K562 (cell line): ENCODE results near the gene PDGFC. TPM values are rescaled to one million over a fixed set of nuclear protein-coding genes. Genes with fewer than 3 reads are reported as not detected.

ENCODE experiments used
- ATAC-seq: fragments of 200-7000 bp; cut with Tn5 transposase; 3 replicates; pipeline ENCODE4 v1.9.1; 2020; ENCODE audit warnings: moderate library complexity
- BruUV-seq: library from RNA; stranded (reverse); fragments of 400-500 nt; replicated peaks from 2 replicates; lab custom pipeline; 2021; lab: Mats Ljungman, UMichigan
- CTCF ChIA-PET: fragments of 300-600 bp; formaldehyde crosslinking; extraction: SDS; loops from one replicate; lab custom pipeline; 2021; ENCODE audit warnings: low intra/inter-chr PET ratio; lab: Yijun Ruan, JAX
- POLR2A ChIA-PET: fragments of 300-600, 350-650 bp; sonication (Branson Sonifier 250); formaldehyde crosslinking; extraction: SDS; loops from one replicate; lab custom pipeline; 2021; ENCODE audit warnings: antibody characterized with exemption, inconsistent platforms; lab: Yijun Ruan, JAX
- DNase-seq, 4 experiments: peaks; one replicate each; pipeline versions ENCODE4 v3.0.0 to v3.0.0-alpha.2; 2011 to 2018; ENCODE audit warnings: low spot score in 3 of 4, mixed read lengths in 3 of 4; ENCODE audit errors: extremely low read depth in 1 of 4
- FAIRE-seq: peaks from 2 replicates; lab custom pipeline; 2011; peaks lifted over from hg19 to GRCh38; lab: Jason Lieb, UNC
- H2AFZ ChIP-seq: 2 replicates; pipeline ENCODE4 v1.6.0; 2011; ENCODE audit warnings: low read depth, low read length, control low read depth, inconsistent platforms
- H3K27ac ChIP-seq: fragments of 200-600 bp; 3 replicates; pipeline ENCODE4 v1.8.0; 2011; ENCODE audit warnings: low read depth, mild to moderate bottlenecking, control low read depth, inconsistent platforms, low read length, moderate library complexity, mixed read lengths; ENCODE audit errors: extremely low read depth
- H3K27me3 ChIP-seq, 2 experiments: fragments of 300-600 bp in 1 of 2; 2 replicates in 1 of 2; 3 replicates in 1 of 2; pipeline versions ENCODE4 v1.6.0 to v1.8.0; 2011; ENCODE audit warnings: inconsistent platforms in 2 of 2, low read length in 2 of 2, mild to moderate bottlenecking in 1 of 2, mixed read lengths in 1 of 2, moderate library complexity in 1 of 2; ENCODE audit not compliant: control insufficient read depth in 2 of 2, insufficient read depth in 2 of 2
- H3K36me3 ChIP-seq: fragments of 300-600 bp; 3 replicates; pipeline ENCODE4 v1.8.0; 2011; ENCODE audit warnings: mild to moderate bottlenecking, low read length, inconsistent platforms; ENCODE audit not compliant: control insufficient read depth, insufficient read depth
- H3K4me1 ChIP-seq, 2 experiments: fragments of 200-600 bp in 1 of 2; replicated peaks in 1 of 2; 2 replicates in 1 of 2; 3 replicates in 1 of 2; pipeline versions ENCODE4 v1.5.1 to v1.8.0; 2011; ENCODE audit warnings: inconsistent platforms in 2 of 2, low read length in 2 of 2, mild to moderate bottlenecking in 1 of 2, mixed read lengths in 1 of 2, moderate library complexity in 1 of 2; ENCODE audit not compliant: control insufficient read depth in 2 of 2, insufficient read depth in 2 of 2
- H3K4me2 ChIP-seq: 2 replicates; pipeline ENCODE4 v1.6.1; 2011; ENCODE audit warnings: low read length, control low read depth, inconsistent platforms, mixed read lengths; ENCODE audit not compliant: insufficient read depth
- H3K4me3 ChIP-seq: fragments of 200-600 bp; sonication (generic), shearing (Covaris generic); 2 replicates; pipeline ENCODE4 v1.5.1; 2016; ENCODE audit warnings: control low read depth, inconsistent platforms
- H3K79me2 ChIP-seq: fragments of 200-600 bp; 3 replicates; pipeline ENCODE4 v1.8.0; 2011; ENCODE audit warnings: low read length, inconsistent platforms; ENCODE audit not compliant: control insufficient read depth, insufficient read depth
- H3K9ac ChIP-seq, 2 experiments: 2 replicates each; pipeline versions ENCODE4 v1.6.0 to v1.6.1; 2011; ENCODE audit warnings: low read depth in 2 of 2, low read length in 2 of 2, control low read depth in 1 of 2, inconsistent platforms in 1 of 2, mild to moderate bottlenecking in 1 of 2, mixed read lengths in 1 of 2; ENCODE audit not compliant: insufficient read depth in 1 of 2
- H3K9me1 ChIP-seq: one replicate; pipeline ENCODE4 v1.6.0; 2011; ENCODE audit warnings: inconsistent platforms, mild to moderate bottlenecking, low read length, moderate library complexity; ENCODE audit not compliant: control insufficient read depth, insufficient read depth
- H3K9me3 ChIP-seq: replicated peaks from 2 replicates; pipeline ENCODE4 v1.5.1; 2011; ENCODE audit warnings: low read depth, low read length, inconsistent platforms; ENCODE audit not compliant: control insufficient read depth, insufficient read depth
- H4K20me1 ChIP-seq: replicated peaks from 2 replicates; pipeline ENCODE4 v1.6.1; 2011; ENCODE audit warnings: low read length, inconsistent platforms, mixed read lengths; ENCODE audit not compliant: control insufficient read depth, insufficient read depth
- ARID1B ChIP-seq: fragments of 450-650 bp; IDR thresholded peaks from 2 replicates; pipeline ENCODE4 v1.6.1; 2016; ENCODE audit warnings: antibody characterized with exemption, mild to moderate bottlenecking, inconsistent platforms
- ERF ChIP-seq: fragments of 450-650 bp; formaldehyde crosslinking; IDR thresholded peaks from 2 replicates; pipeline ENCODE4 v1.4.0; 2020; ENCODE audit warnings: mild to moderate bottlenecking, mixed read lengths
- GABPA ChIP-seq: fragments of 200-800 bp; sonication (Bioruptor generic); conservative IDR thresholded peaks from 2 replicates; pipeline ENCODE4 v1.6.1; 2016; ENCODE audit warnings: low read depth, missing genetic modification characterization, missing compliant biosample characterization
- GTF2E2 ChIP-seq: fragments of 200-800 bp; sonication (Bioruptor generic); IDR thresholded peaks from 2 replicates; pipeline ENCODE4 v1.6.1; 2016; ENCODE audit warnings: missing genetic modification characterization, missing compliant biosample characterization
- HINFP ChIP-seq: fragments of 450-650 bp; conservative IDR thresholded peaks from 2 replicates; pipeline ENCODE4 v1.6.1; 2016; ENCODE audit warnings: missing genetic modification characterization, low read depth, mild to moderate bottlenecking, control low read depth, missing compliant biosample characterization
- HNRNPH1 ChIP-seq: fragments of 200-400 bp; formaldehyde crosslinking; optimal IDR thresholded peaks from 2 replicates; pipeline ENCODE3; 2017; ENCODE audit warnings: low read depth, mild to moderate bottlenecking, low read length, moderate library complexity
- ILK ChIP-seq: fragments of 450-650 bp; IDR thresholded peaks from 2 replicates; pipeline ENCODE4 v1.6.1; 2016; ENCODE audit warnings: missing genetic modification characterization, low read depth, mild to moderate bottlenecking, missing compliant biosample characterization, moderate library complexity, borderline replicate concordance
- MYC ChIP-seq, 2 experiments: fragments of 250-450 bp in 1 of 2; sonication (Bioruptor Pico) in 1 of 2; IDR thresholded peaks; 2 replicates each; pipeline versions ENCODE4 v1.5.1 to v1.6.1; 2012 to 2021; ENCODE audit warnings: low read depth in 2 of 2, borderline replicate concordance in 1 of 2, improper control_type of control experiment in 1 of 2, low read length in 1 of 2, mild to moderate bottlenecking in 1 of 2, moderate library complexity in 1 of 2
- NKRF ChIP-seq: fragments of 450-650 bp; IDR thresholded peaks from 2 replicates; pipeline ENCODE4 v1.6.1; 2016; ENCODE audit warnings: borderline replicate concordance
- RBFOX2 ChIP-seq: fragments of 200-400 bp; formaldehyde crosslinking; IDR thresholded peaks from 2 replicates; pipeline ENCODE4 v1.6.1; 2017; ENCODE audit warnings: low read depth, mild to moderate bottlenecking, low read length, moderate library complexity
- SMARCE1 ChIP-seq: fragments of 450-650 bp; IDR thresholded peaks from 2 replicates; pipeline ENCODE4 v1.7.1; 2016; ENCODE audit warnings: mild to moderate bottlenecking
- SPI1 ChIP-seq: IDR thresholded peaks from 2 replicates; pipeline ENCODE4 v1.6.1; 2011; ENCODE audit warnings: low read depth, low read length, control low read depth, borderline replicate concordance
- STAT5A ChIP-seq: IDR thresholded peaks from 2 replicates; pipeline ENCODE4 v1.6.1; 2012; ENCODE audit warnings: low read length, inconsistent platforms, borderline replicate concordance
- ZNF197 ChIP-seq: fragments of 200-800 bp; sonication (Bioruptor generic); IDR thresholded peaks from 2 replicates; pipeline ENCODE4 v1.6.1; 2016; ENCODE audit warnings: low read depth, missing genetic modification characterization, missing compliant biosample characterization
- WGBS: fragments of 100-300 bp; shearing (Covaris generic); methylation state at CpG from one replicate; pipeline ENCODE4 v1.1.6; 2016; ENCODE audit warnings: low coverage, mixed read lengths; ENCODE audit not compliant: insufficient coverage; ENCODE audit errors: missing lambda C conversion rate; 5-methylcytosine and 5-hydroxymethylcytosine counted together
- in situ Hi-C: fragments of 300-500 bp; cut with MboI; formaldehyde crosslinking; loops from 4 replicates; pipeline ENCODE4 v1.15.0; 2018; ENCODE audit warnings: inconsistent platforms, mixed read lengths
- intact Hi-C: fragments of 100-400 bp; cut with micrococcal nuclease; formaldehyde crosslinking; loops from 2 replicates; pipeline ENCODE4 v1.14.2; 2022
- polyA plus RNA-seq, 8 experiments: library from polyadenylated mRNA; depleted of rRNA in 4 of 8; stranded (reverse) in 5 of 8; unstranded in 3 of 8; fragments of >200 nt; fragmentation: Nextera tagmentation in 2 of 8; fragmentation: Illumina TruSeq in 1 of 8; extraction: Ambion mirVana in 2 of 8; extraction: Trizol in 1 of 8; gene quantifications; 2 replicates each; pipeline versions ENCODE4 v1.2.1 to v1.2.3, GENCODE V29; 2011 to 2014; ENCODE audit warnings: inconsistent platforms in 1 of 8, missing spikeins in 1 of 8
- total RNA-seq, 7 experiments: library from RNA; depleted of rRNA in 6 of 7; stranded (reverse); fragments of >200 nt in 6 of 7; fragmentation: Illumina TruSeq in 2 of 7; extraction: Trizol in 2 of 7; gene quantifications; 2 replicates each; pipeline versions ENCODE4 v1.2.1 to v1.2.3, GENCODE V29; 2011 to 2021; ENCODE audit warnings: low replicate concordance in 1 of 7

The PDGFC gene
- total and polyA plus RNA-seq, 9 of the 15 experiments (the other 6 are each of a cell fraction or from before 2014, with no cell fraction given) = not detected

- ATAC-seq (no peak), FAIRE-seq (no peak), DNase-seq (no peak)
- Histone ChIP-seq H3K9ac (no peak overlapping the region), H4K20me1 (no peaks in the 10 kb centered on the region), H3K79me2 (no peaks in the 10 kb centered on the region), H3K4me2 (no peak overlapping the region), H3K27me3 (no peaks in the 10 kb centered on the region), H3K4me3 (no peak overlapping the region), H3K4me1 (no peaks in the 10 kb centered on the region), H3K27ac (no peak overlapping the region), H3K9me3 (no peaks in the 10 kb centered on the region), H3K36me3 (no peaks in the 10 kb centered on the region), H2AFZ (no peak overlapping the region), H3K9me1 (no peaks in the 10 kb centered on the region)
- TF ChIP-seq HNRNPH1 = no peak
- CTCF ChIA-PET = no interaction called here
- intact Hi-C loops = no loop called here
- POLR2A ChIA-PET = no interaction called here
- no TSS peak for BruUV-seq
- WGBS = 0% methylated on average over 2 of the region's 2 CpGs
- in situ Hi-C loops = no loop called here
Observed at GRCh38 chr4:156939801-156940200, 31.8 kb downstream of the PDGFC start.

- in situ Hi-C loops (no loop called here), intact Hi-C loops (no loop called here)
- no peaks in the 10 kb centered on the region for H3K27me3 ChIP-seq
- H3K9me3 ChIP-seq = no peaks in the 10 kb centered on the region
- ATAC-seq (no peak), DNase-seq (no peak), FAIRE-seq (no peak)
- no peaks in the 10 kb centered on the region for H4K20me1 ChIP-seq
- no peak overlapping the region for H3K9ac ChIP-seq
- H3K36me3 ChIP-seq = no peaks in the 10 kb centered on the region
- H2AFZ ChIP-seq = no peak overlapping the region
- ChIA-PET CTCF (no interaction called here), POLR2A (no interaction called here)
- no peaks in the 10 kb centered on the region for H3K79me2 ChIP-seq
- no peak overlapping the region for H3K4me3 ChIP-seq
- WGBS = 0% methylated on average over 3 of the region's 3 CpGs
- no peak overlapping the region for H3K27ac ChIP-seq
- BruUV-seq = no TSS peak
- H3K4me2 ChIP-seq = no peak overlapping the region
- H3K4me1 ChIP-seq = no peaks in the 10 kb centered on the region
- no peaks in the 10 kb centered on the region for H3K9me1 ChIP-seq
- TF ChIP-seq NKRF = no peak
- TF ChIP-seq GTF2E2 (tag) = no peak
- no peak for TF ChIP-seq RBFOX2
- no peak for TF ChIP-seq SMARCE1
- TF ChIP-seq MYC (IDR thresholded peaks at IDR 0.05; ENCODE audit: low read depth, low read length) = no peak
- no peak for TF ChIP-seq MYC (CRISPR knock-in tag; IDR thresholded peaks at IDR 0.05; ENCODE audit: borderline replicate concordance, low read depth)
- no peak for TF ChIP-seq HINFP (tag)
- TF ChIP-seq ZNF197 (CRISPR knock-in tag) = no peak
- no peak for TF ChIP-seq ARID1B
- TF ChIP-seq ILK (tag) = no peak
- TF ChIP-seq ERF (CRISPR knock-in tag) = no peak
- no peak for TF ChIP-seq STAT5A
- no peak for TF ChIP-seq SPI1
- TF ChIP-seq GABPA (tag) = no peak
Observed at GRCh38 chr4:156939139-156939538, 32.5 kb downstream of the PDGFC start.
